Measurements from ENCODE around the gene KCNH1. TPM values are rescaled to one million over a fixed set of nuclear protein-coding genes. Genes with fewer than 3 reads are reported as not detected.
"Not testable (repeated sequence)": the region's sequence is repeated elsewhere in the genome, so short reads cannot be mapped to it uniquely, and the experiment has no call there.

KCNH1 gene
- total RNA-seq, 1 experiment from 2014 or later = not detected

DNA sequence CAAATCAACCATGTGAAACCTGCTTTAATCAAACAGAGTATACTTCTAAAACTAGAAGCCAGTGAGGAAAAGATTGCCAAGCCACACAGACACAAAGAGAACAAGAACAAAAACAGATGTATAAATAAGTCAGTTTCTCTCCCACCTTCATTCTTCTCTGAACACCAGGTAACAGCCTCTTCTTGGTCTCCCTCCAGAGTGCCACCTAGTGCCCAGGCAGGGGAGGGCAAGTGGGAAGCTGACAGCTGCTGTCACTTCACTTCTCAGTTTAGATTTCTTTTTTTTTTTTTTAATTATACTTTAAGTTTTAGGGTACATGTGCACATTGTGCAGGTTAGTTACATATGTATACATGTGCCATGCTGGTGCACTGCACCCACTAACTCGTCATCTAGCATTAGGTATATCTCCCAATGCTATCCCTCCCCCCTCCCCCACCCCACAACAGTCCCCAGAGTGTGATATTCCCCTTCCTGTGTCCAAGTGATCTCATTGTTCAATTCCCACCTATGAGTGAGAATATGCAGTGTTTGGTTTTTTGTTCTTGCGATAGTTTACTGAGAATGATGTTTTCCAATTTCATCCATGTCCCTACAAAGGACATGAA is 183.9 kb downstream of the KCNH1 start:
- TF ChIP-seq, protein P1, sequence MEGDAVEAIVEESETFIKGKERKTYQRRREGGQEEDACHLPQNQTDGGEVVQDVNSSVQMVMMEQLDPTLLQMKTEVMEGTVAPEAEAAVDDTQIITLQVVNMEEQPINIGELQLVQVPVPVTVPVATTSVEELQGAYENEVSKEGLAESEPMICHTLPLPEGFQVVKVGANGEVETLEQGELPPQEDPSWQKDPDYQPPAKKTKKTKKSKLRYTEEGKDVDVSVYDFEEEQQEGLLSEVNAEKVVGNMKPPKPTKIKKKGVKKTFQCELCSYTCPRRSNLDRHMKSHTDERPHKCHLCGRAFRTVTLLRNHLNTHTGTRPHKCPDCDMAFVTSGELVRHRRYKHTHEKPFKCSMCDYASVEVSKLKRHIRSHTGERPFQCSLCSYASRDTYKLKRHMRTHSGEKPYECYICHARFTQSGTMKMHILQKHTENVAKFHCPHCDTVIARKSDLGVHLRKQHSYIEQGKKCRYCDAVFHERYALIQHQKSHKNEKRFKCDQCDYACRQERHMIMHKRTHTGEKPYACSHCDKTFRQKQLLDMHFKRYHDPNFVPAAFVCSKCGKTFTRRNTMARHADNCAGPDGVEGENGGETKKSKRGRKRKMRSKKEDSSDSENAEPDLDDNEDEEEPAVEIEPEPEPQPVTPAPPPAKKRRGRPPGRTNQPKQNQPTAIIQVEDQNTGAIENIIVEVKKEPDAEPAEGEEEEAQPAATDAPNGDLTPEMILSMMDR (conservative IDR thresholded peaks at IDR 0.05; ENCODE audit: low read depth, low read length) = peak; percentile 64
- DNase-seq (ENCODE audit: low spot score) = peak; percentile 28
- H3K4me1 ChIP-seq (ENCODE audit: insufficient read depth, low read length, poor library complexity, severe bottlenecking); POLR2A ChIA-PET (ENCODE audit: low non-redundant PET); CTCF ChIA-PET; H3K9me3 ChIP-seq (ENCODE audit: low read depth, low read length, poor library complexity, severe bottlenecking); H3K36me3 ChIP-seq (ENCODE audit: insufficient read depth, low read length, poor library complexity, severe bottlenecking); H3K27ac ChIP-seq (ENCODE audit: low read depth, low read length, poor library complexity, severe bottlenecking); H3K4me3 ChIP-seq (ENCODE audit: low read depth, low read length, poor library complexity, severe bottlenecking); BruUV-seq (replicated peaks): not testable (repeated sequence)
- intact Hi-C loops (cut with micrococcal nuclease; ENCODE audit: unreplicated experiment) = loop anchor here (1.0 kb wide), 1 partner anchor 366 kb away; no protein-coding TSS in a partner anchor
- H3K27me3 ChIP-seq (replicated peaks; ENCODE audit: insufficient read depth, low read depth, low read length, poor library complexity) = peaks cover 22% of the 10 kb centered on the region

DNA sequence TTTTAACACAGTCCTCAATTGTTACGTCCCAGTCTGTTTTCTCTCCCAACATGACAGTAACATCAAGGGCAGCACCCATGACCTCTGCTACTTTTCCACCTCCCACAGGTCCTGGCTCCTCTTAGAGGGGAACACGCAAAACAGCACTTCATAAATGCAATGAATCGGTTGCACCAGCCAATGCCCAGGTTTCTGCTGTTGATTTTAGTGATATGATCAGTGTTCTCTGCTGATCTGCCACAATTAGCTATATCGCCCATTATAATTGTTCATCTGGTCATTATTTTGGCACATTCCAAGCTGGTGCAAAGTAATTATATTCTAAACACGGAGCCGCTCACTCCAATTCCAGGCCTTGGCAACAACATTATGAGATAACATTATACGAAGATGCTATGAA is 184.5 kb downstream of the KCNH1 start:
- TF ChIP-seq EZH2 (IDR thresholded peaks at IDR 0.05; ENCODE audit: borderline replicate concordance, low read depth, low read length, poor library complexity, severe bottlenecking) = no peak
- TF ChIP-seq, protein P1 (conservative IDR thresholded peaks at IDR 0.05; ENCODE audit: low read depth, low read length) = no peak
- Histone ChIP-seq H3K27me3 (replicated peaks; ENCODE audit: insufficient read depth, low read depth, low read length, poor library complexity) (peaks cover 26% of the 10 kb centered on the region), H3K36me3 (ENCODE audit: insufficient read depth, low read length, poor library complexity, severe bottlenecking) (no peaks in the 10 kb centered on the region), H3K4me1 (ENCODE audit: insufficient read depth, low read length, poor library complexity, severe bottlenecking) (no peaks in the 10 kb centered on the region), H3K9me3 (ENCODE audit: low read depth, low read length, poor library complexity, severe bottlenecking) (no peaks in the 10 kb centered on the region), H3K27ac (ENCODE audit: low read depth, low read length, poor library complexity, severe bottlenecking) (no peak overlapping the region), H3K4me3 (ENCODE audit: low read depth, low read length, poor library complexity, severe bottlenecking) (no peak overlapping the region)
- DNase-seq (ENCODE audit: low spot score) = no peak
- BruUV-seq (replicated peaks) = no TSS peak
- POLR2A ChIA-PET (ENCODE audit: low non-redundant PET) = no interaction called here
- CTCF ChIA-PET = no interaction called here
- intact Hi-C loops (cut with micrococcal nuclease; ENCODE audit: unreplicated experiment) = no loop called here

DNA sequence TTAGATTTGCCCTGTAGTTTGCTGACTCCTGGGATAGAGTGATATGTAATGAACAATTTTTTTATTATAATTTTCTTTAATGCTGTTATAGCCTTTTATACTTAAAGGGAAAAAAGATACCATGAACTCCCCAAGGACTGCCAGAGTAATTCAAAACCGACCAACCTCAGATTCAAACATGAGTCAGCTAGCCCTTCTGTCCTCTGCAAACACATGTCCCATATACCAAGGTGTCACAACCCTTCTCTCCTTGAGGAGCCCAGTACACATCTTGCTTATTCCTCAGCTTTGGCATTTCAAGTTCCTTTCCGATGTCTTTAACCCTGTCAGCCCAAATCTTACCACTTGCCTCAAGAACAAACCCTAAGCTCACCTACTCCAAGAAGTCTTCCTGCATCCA is 184.9 kb downstream of the KCNH1 start:
- intact Hi-C loops (cut with micrococcal nuclease; ENCODE audit: unreplicated experiment) = no loop called here
- no TSS peak for BruUV-seq (replicated peaks)
- no peaks in the 10 kb centered on the region for H3K9me3 ChIP-seq (ENCODE audit: low read depth, low read length, poor library complexity, severe bottlenecking)
- no peak overlapping the region for H3K4me3 ChIP-seq (ENCODE audit: low read depth, low read length, poor library complexity, severe bottlenecking)
- POLR2A ChIA-PET (ENCODE audit: low non-redundant PET) = no interaction called here
- H3K36me3 ChIP-seq (ENCODE audit: insufficient read depth, low read length, poor library complexity, severe bottlenecking) = no peaks in the 10 kb centered on the region
- TF ChIP-seq, protein P1 (conservative IDR thresholded peaks at IDR 0.05; ENCODE audit: low read depth, low read length) = no peak
- no peak for TF ChIP-seq EZH2 (IDR thresholded peaks at IDR 0.05; ENCODE audit: borderline replicate concordance, low read depth, low read length, poor library complexity, severe bottlenecking)
- no peaks in the 10 kb centered on the region for H3K4me1 ChIP-seq (ENCODE audit: insufficient read depth, low read length, poor library complexity, severe bottlenecking)
- H3K27me3 ChIP-seq (replicated peaks; ENCODE audit: insufficient read depth, low read depth, low read length, poor library complexity) = peaks cover 28% of the 10 kb centered on the region
- no peak for DNase-seq (ENCODE audit: low spot score)
- H3K27ac ChIP-seq (ENCODE audit: low read depth, low read length, poor library complexity, severe bottlenecking) = no peak overlapping the region
- CTCF ChIA-PET = no interaction called here

All from A673 (cell line).